Testis (tissue), 3 donors: ENCODE data around the gene ANKRD44. TPM values are rescaled to one million over a fixed set of nuclear protein-coding genes. Genes with fewer than 3 reads are reported as not detected.

Experiments used
- DNase-seq: peaks from one replicate; pipeline ENCODE4 v3.0.0-alpha.2; 2019
- H3K27ac ChIP-seq, 2 donors: fragments of 200-600 bp; sonication (generic); one replicate each; pipeline ENCODE4 v1.5.1; 2019
- H3K27me3 ChIP-seq: fragments of 200-600 bp; sonication (generic); one replicate; pipeline ENCODE4 v1.5.1; 2019
- H3K36me3 ChIP-seq: fragments of 200-600 bp; sonication (generic); one replicate; pipeline ENCODE4 v1.5.1; 2017; ENCODE audit warnings: low read depth; ENCODE audit errors: missing control alignments
- H3K4me1 ChIP-seq: fragments of 200-600 bp; sonication (generic); one replicate; pipeline ENCODE4 v1.5.1; 2019
- H3K4me3 ChIP-seq, 2 donors: fragments of 200-600 bp; sonication (generic); one replicate each; pipeline ENCODE4 v1.5.1; 2017 to 2019
- H3K9me3 ChIP-seq: fragments of 200-600 bp; sonication (generic); one replicate; pipeline ENCODE4 v1.5.1; 2017
- CTCF ChIP-seq, 3 experiments: fragments of 450-650 bp in 2 of 3; fragments of 200-600 bp in 1 of 3; sonication (generic) in 1 of 3; IDR thresholded peaks; one replicate each; pipeline ENCODE4 v1.5.1; 2016 to 2019; ENCODE audit warnings: antibody characterized with exemption in 3 of 3, mild to moderate bottlenecking in 2 of 3, moderate library complexity in 1 of 3
- POLR2A ChIP-seq: fragments of 450-650 bp; IDR thresholded peaks from one replicate; pipeline ENCODE4 v1.6.1; 2017; ENCODE audit warnings: antibody characterized with exemption, mild to moderate bottlenecking, moderate library complexity
- WGBS, 2 donors: methylation state at CpG; one replicate each; pipeline ENCODE4 v1.1.5; 2018; 5-methylcytosine and 5-hydroxymethylcytosine counted together
- intact Hi-C: fragments of 100-400 bp; cut with DNase I; formaldehyde crosslinking; loops from one replicate; pipeline ENCODE4 v1.15.1; 2023; ENCODE audit warnings: low total_unique reads
- polyA plus RNA-seq: library from polyadenylated mRNA; stranded (reverse); fragments of 350-450 nt; fragmentation: Illumina TruSeq; extraction: RNeasy Lipid Tissue Mini Kit (QIAGEN cat#74804); gene quantifications from one replicate; pipeline ENCODE4 v1.2.3, GENCODE V29; 2014; ENCODE audit warnings: low read depth, low replicate concordance; ENCODE audit not compliant: insufficient read depth
- total RNA-seq, 2 donors: library from RNA; depleted of rRNA; stranded (reverse); fragments of >200 nt; gene quantifications; one replicate each; pipeline ENCODE4 v1.2.3, GENCODE V29; 2016

The ANKRD44 gene
- total and polyA plus RNA-seq, 3 donors from 2014 or later: 11.2 to 14.5 (median 11.5) TPM

GRCh38 chr2:197306024-197306695, 4.4 kb downstream of the ANKRD44 start:
- TF ChIP-seq POLR2A: no peak
- no peak for TF ChIP-seq CTCF (IDR thresholded peaks at IDR 0.05)
- no peak overlapping the region for H3K27ac ChIP-seq
- no peaks in the 10 kb centered on the region for H3K4me1 ChIP-seq
- no peaks in the 10 kb centered on the region for H3K36me3 ChIP-seq
- intact Hi-C loops: no loop called here
- DNase-seq: no peak
- no peaks in the 10 kb centered on the region for H3K9me3 ChIP-seq
- H3K27me3 ChIP-seq: no peaks in the 10 kb centered on the region
- no peak overlapping the region for H3K4me3 ChIP-seq
- 91 to 93% methylated on average over 5 of the region's 5 CpGs for WGBS, 2 donors

DNA sequence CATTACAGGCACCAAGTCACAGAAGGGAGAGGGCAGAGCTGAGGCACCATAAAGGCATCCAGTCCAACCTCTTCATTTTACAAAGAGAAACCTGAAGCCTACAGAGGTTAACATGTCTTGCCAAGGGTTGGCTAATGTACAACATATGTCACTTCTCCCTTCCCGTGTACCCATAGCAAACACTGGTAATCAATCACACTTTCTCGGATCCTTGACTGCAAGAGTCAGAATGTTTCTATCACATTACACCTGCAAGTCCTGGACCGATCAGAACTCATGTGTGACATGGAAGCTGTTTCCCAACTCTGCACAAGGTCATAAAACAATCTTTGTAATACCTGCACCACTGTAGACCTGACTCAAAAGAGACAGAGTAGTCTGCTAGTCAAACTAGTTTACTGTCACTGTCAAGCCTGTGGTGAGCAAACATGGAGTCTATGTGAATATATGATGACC, 6.0 kb downstream of the ANKRD44 start:
- TF ChIP-seq POLR2A (no peak), CTCF (IDR thresholded peaks at IDR 0.05) (no peak)
- no peaks in the 10 kb centered on the region for H3K9me3 ChIP-seq
- intact Hi-C loops: no loop called here
- DNase-seq: no peak
- H3K4me3 ChIP-seq: no peak overlapping the region
- no peak overlapping the region for H3K27ac ChIP-seq
- H3K4me1 ChIP-seq: no peaks in the 10 kb centered on the region
- no peaks in the 10 kb centered on the region for H3K36me3 ChIP-seq
- H3K27me3 ChIP-seq: no peaks in the 10 kb centered on the region
- WGBS, 2 donors: 94 to 96% methylated on average over 3 of the region's 3 CpGs

DNA sequence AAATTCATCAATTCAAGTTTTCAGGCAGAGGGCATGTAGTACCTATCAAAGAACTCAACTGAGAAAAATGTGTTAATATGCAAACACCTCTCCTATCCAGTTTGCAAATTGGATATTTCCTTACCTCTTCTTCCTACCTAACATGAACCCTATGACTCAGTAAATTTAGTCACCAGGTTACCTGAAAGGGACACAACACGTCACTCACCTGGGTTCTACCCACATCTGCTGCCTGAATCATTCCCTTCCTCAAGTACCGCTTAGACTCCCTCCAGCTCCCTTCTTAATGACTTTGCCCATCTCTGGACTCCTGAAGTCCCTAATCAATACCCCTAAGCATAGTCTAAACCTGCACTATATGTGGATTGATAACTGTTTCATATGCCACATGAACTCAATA, 10.4 kb downstream of the ANKRD44 start:
- Histone ChIP-seq H3K9me3 (no peaks in the 10 kb centered on the region), H3K4me3 (no peak overlapping the region), H3K27me3 (no peaks in the 10 kb centered on the region), H3K4me1 (no peaks in the 10 kb centered on the region), H3K27ac (no peak overlapping the region), H3K36me3 (no peaks in the 10 kb centered on the region)
- WGBS, 2 donors: 64 to 98% methylated on average over 2 of the region's 2 CpGs
- intact Hi-C loops: no loop called here
- TF ChIP-seq POLR2A (no peak), CTCF (IDR thresholded peaks at IDR 0.05) (no peak)
- no peak for DNase-seq

GRCh38 chr2:197298609-197299008, 12.0 kb downstream of the ANKRD44 start:
- no peak overlapping the region for H3K27ac ChIP-seq
- no peaks in the 10 kb centered on the region for H3K36me3 ChIP-seq

More at GRCh38 chr2:197298609-197299008, 12.0 kb downstream of the ANKRD44 start:
- no peaks in the 10 kb centered on the region for H3K9me3 ChIP-seq
- no peak overlapping the region for H3K4me3 ChIP-seq
- 89 to 97% methylated on average over 4 of the region's 4 CpGs for WGBS, 2 donors
- H3K4me1 ChIP-seq: no peaks in the 10 kb centered on the region
- no peak for DNase-seq
- TF ChIP-seq POLR2A (no peak), CTCF (IDR thresholded peaks at IDR 0.05) (no peak)
- H3K27me3 ChIP-seq: no peaks in the 10 kb centered on the region
- intact Hi-C loops: no loop called here
